WI38 (cell line): ENCODE results near the gene ADRA2B.

ENCODE experiments used
- H3K4me3 ChIP-seq: 2 replicates; pipeline ENCODE4 v1.5.1; 2011; ENCODE audit warnings: low read depth, mild to moderate bottlenecking, control low read depth, low read length
- TF ChIP-seq, protein P1 (sequence below): IDR thresholded peaks from 2 replicates; pipeline ENCODE4 v1.5.1; 2012; ENCODE audit warnings: low read depth, mild to moderate bottlenecking, control low read depth, low read length

The ADRA2B gene

DNA sequence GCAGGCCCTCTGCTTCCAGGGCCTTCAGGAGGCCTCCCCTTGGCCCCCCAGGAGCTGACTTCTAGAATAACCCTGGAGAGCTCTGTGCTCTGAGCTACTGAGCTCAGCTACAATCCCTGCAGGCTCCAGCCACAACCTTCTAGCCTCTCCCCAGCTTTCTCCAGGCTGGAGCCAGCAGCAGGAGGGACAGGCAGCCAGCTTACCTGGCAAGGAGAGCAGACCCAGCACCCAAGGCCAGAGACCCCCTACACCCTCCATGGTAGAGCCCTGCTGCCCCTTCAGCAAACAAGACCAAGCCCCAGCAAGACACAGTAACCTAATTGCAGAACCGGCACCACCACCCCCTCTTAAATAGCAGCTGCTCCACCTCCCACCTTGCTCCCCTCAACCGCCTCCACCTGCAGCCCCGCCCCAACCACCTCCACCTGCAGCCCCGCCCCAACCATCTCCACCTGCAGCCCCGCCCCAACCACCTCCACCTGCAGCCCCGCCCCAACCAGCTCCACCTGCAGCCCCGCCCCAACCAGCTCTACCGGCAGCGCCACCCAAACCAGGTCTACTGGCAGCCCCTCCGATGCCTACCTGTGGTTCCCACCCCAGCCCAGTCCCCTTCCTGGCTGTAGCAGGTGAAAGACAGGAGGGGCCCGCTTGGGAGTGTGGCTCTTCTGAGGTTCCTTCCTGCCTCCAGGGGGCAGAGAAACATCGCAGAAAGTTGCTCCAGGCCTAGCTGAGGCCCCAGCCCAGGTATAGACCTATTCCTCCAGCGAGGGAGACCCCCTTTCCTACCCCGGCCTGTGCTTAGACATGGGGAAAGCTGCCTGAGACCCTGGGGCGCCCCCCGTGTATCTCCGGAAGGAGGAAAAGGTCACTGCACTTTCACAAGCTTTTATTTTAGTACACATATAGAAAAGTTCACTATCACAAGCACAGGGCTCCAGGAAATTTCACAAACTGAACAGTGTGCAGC, 22.1 kb upstream of the ADRA2B start, which contains the start of gene ASTL:
ASTL (minus strand) TSS at position 324 of the 967 bp plus-strand sequence; CDS start at position 258, 66 bp downstream.
- no peak within 1 kb of the TSS for H3K4me3 ChIP-seq
- TF ChIP-seq, protein P1, sequence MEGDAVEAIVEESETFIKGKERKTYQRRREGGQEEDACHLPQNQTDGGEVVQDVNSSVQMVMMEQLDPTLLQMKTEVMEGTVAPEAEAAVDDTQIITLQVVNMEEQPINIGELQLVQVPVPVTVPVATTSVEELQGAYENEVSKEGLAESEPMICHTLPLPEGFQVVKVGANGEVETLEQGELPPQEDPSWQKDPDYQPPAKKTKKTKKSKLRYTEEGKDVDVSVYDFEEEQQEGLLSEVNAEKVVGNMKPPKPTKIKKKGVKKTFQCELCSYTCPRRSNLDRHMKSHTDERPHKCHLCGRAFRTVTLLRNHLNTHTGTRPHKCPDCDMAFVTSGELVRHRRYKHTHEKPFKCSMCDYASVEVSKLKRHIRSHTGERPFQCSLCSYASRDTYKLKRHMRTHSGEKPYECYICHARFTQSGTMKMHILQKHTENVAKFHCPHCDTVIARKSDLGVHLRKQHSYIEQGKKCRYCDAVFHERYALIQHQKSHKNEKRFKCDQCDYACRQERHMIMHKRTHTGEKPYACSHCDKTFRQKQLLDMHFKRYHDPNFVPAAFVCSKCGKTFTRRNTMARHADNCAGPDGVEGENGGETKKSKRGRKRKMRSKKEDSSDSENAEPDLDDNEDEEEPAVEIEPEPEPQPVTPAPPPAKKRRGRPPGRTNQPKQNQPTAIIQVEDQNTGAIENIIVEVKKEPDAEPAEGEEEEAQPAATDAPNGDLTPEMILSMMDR, result peak; percentile 53

DNA sequence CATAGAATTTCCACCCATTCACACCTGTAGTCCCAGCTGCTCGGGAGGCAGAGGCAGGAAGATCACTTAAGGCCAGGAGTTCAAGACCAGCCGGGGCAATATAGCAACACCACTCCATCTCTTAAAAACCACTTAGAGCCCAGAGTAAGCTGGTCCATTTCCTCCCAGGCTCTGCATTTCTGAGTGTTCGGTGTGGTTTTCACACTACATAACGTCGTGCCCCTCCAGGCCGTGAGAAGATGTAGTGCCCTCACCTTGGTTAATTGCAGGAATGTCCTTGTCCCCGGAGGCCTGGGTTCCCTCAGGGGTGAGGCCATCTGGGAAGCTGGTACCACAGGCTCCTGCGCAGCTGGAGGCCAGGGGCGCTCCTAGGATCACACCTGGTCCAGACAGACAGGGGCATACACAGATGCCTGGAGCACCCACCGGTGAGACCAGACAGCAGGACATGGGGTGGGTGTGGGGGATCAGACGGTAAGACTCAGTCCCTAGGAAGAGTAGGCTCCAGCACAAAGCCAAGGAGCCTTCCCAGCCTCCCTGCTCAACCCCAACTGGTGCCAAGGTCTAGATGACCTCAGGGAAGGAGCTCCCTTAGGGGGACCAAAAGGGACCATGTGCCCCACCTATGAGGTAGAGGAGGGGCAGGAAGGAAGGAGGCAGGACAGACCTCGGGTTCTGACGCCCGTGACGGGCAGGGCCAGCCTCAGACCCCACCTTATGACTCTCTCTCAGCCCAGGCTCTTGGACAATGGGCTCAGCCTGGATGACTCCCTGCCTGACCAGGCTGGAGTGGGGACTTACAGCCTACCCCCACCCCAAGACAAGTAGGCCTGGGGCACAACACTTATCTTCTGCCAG, 21.2 kb upstream of the ADRA2B start:
- no peak overlapping the region for H3K4me3 ChIP-seq
- TF ChIP-seq, protein P1, result no peak

DNA sequence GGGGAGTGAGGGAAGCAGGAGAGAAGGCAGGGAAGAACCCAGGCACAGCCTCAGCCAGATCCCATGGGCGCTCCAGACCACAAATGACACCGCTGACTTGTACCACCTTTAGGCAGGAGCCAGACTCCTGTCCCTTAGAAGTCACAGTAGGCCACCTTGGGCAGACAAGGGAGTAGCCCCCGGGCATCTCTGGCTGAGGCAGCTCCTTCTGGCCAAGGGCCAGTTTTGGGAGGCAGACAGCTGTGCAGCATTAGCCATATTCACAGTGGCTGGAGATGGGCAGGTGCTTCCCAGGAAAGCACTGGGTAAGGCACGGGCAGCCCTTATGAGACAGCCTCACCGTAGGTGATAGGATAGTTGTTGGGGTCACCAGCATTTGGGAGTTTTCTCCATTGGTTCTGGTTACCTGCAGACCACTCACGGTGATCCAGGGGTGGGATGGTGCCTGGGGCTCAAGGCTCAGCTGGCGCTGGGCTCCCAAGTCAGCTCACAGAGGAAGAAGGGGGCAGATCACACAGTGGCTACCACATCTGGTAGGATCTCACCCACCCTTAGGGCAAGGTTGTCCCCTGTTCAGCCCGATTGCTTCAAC, 19.9 kb upstream of the ADRA2B start:
- no peak overlapping the region for H3K4me3 ChIP-seq
- TF ChIP-seq, protein P1, result no peak

DNA sequence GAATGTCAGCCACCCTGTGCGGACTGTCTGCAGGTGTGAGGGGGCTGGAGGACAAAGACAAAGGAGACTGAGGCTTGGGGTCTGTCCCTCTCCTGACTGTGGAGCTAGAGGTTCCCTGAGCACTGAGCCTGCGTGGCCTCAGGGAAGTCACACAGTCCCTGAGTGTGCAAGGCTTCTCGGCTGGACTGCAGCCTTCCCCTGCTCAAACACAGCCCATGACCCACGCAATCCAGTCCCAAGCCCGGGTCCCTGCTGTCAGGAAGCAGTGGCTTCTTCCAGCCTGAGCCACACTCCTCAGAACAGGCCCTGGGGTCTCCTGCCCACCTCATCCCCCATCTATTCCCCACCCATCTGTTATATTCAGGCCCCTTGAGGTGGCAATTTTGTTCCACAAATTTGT, 19.2 kb upstream of the ADRA2B start:
- TF ChIP-seq, protein P1, result no peak

DNA sequence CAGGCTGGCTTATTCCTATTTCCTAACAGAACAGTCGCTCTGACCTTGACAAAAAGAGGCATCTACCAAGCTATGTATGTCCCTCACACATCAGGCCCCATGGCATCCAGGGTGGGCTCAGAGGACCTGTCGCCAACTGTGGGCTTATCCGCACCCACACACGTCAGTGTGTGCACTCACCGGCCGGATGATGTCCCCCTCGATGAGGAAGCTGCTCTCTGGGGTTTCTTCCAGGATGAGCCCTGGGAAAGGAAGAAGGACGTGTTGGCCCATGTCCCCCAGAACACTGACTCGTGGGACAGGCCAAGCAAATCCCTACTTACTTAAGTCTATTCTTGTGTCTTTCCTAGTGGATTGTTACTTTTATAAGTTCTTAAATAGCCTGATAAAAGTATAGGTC, 18.8 kb upstream of the ADRA2B start:
- no peak overlapping the region for H3K4me3 ChIP-seq
- TF ChIP-seq, protein P1, result no peak

More for the DNA sequence above, 19.2 kb upstream of the ADRA2B start:
- H3K4me3 ChIP-seq, result no peak overlapping the region

DNA sequence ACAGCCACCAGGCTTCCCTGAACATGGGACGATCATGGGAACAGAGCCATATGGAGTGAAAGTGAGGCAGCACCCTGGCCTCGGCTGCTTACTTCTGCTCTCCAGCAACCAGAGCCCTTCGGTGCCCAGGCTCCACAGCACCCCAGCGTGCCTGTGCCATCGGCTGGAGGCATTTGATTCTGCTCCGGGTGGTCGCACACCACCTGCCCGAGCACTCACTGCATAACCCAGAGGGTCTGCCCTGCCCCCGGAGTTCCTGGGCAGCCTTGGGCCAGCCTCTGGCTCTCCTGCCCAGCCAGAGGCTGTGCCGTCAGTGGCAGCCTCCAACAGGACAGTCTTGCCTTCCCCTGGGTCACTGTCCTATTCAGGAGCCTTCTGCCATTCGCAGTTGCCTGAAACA, 18.1 kb upstream of the ADRA2B start:
- TF ChIP-seq, protein P1, result no peak

More for the DNA sequence above, 18.1 kb upstream of the ADRA2B start:
- H3K4me3 ChIP-seq, result no peak overlapping the region
